H9 (cell line): ENCODE data around the gene LRP1B. TPM values are rescaled to one million over a fixed set of nuclear protein-coding genes. Genes with fewer than 3 reads are reported as not detected.

ENCODE experiments used
- DNase-seq: peaks from one replicate; pipeline ENCODE4 v3.0.0-alpha.2; 2017
- H2AFZ ChIP-seq: one replicate; pipeline ENCODE4 v1.6.1; 2013; ENCODE audit warnings: mild to moderate bottlenecking, low read length, control low read depth, moderate library complexity
- H2AK5ac ChIP-seq: 2 replicates; pipeline ENCODE4 v1.6.1; 2013; ENCODE audit warnings: low read length, control low read depth, mixed read lengths; ENCODE audit not compliant: insufficient read length
- H2BK120ac ChIP-seq: one replicate; pipeline ENCODE4 v1.6.1; 2013; ENCODE audit warnings: low read depth, mild to moderate bottlenecking, low read length, control low read depth, inconsistent platforms; ENCODE audit not compliant: poor library complexity, severe bottlenecking
- H2BK12ac ChIP-seq: 2 replicates; pipeline ENCODE4 v1.6.1; 2013; ENCODE audit warnings: low read length, control low read depth, mixed read lengths, low read depth; ENCODE audit not compliant: insufficient read length
- H2BK15ac ChIP-seq: 2 replicates; pipeline ENCODE4 v1.6.1; 2013; ENCODE audit warnings: low read depth, low read length, control low read depth
- H2BK20ac ChIP-seq: one replicate; pipeline ENCODE4 v1.6.1; 2013; ENCODE audit warnings: low read depth, mild to moderate bottlenecking, low read length, control low read depth, inconsistent platforms; ENCODE audit not compliant: poor library complexity, severe bottlenecking
- H2BK5ac ChIP-seq: 2 replicates; pipeline ENCODE4 v1.6.1; 2013; ENCODE audit warnings: low read length, control low read depth, mixed read lengths; ENCODE audit not compliant: insufficient read length
- H3K14ac ChIP-seq: 2 replicates; pipeline ENCODE4 v1.6.1; 2013; ENCODE audit warnings: low read length, control low read depth; ENCODE audit not compliant: insufficient read depth
- H3K18ac ChIP-seq: 2 replicates; pipeline ENCODE4 v1.6.1; 2013; ENCODE audit warnings: low read depth, mild to moderate bottlenecking, mixed read lengths, low read length, control low read depth; ENCODE audit not compliant: insufficient read length
- H3K23ac ChIP-seq: 2 replicates; pipeline ENCODE4 v1.6.1; 2013; ENCODE audit warnings: low read length, control low read depth, mixed read lengths, low read depth; ENCODE audit not compliant: insufficient read length
- H3K23me2 ChIP-seq: 2 replicates; pipeline ENCODE4 v1.6.1; 2013; ENCODE audit warnings: low read depth, mild to moderate bottlenecking, mixed read lengths, low read length, control low read depth; ENCODE audit not compliant: insufficient read length, poor library complexity, severe bottlenecking
- H3K27ac ChIP-seq: 2 replicates; pipeline ENCODE4 v1.5.1; 2013; ENCODE audit warnings: low read length, control low read depth, mixed read lengths, low read depth; ENCODE audit not compliant: insufficient read length
- H3K27me3 ChIP-seq: 2 replicates; pipeline ENCODE4 v1.6.1; 2013; ENCODE audit warnings: low read length, control low read depth, inconsistent platforms; ENCODE audit not compliant: insufficient read depth
- H3K4ac ChIP-seq: 2 replicates; pipeline ENCODE4 v1.6.1; 2013; ENCODE audit warnings: low read depth, mild to moderate bottlenecking, control low read depth, inconsistent platforms, low read length, moderate library complexity
- H3K4me1 ChIP-seq: 2 replicates; pipeline ENCODE4 v1.6.1; 2013; ENCODE audit warnings: low read length, control low read depth, inconsistent platforms; ENCODE audit not compliant: insufficient read depth
- H3K4me2 ChIP-seq: 2 replicates; pipeline ENCODE4 v1.6.1; 2013; ENCODE audit warnings: low read length, control low read depth, mixed read lengths; ENCODE audit not compliant: insufficient read length, insufficient read depth
- H3K56ac ChIP-seq: 2 replicates; pipeline ENCODE4 v1.6.1; 2013; ENCODE audit warnings: low read depth, mild to moderate bottlenecking, mixed read lengths, low read length, control low read depth; ENCODE audit not compliant: insufficient read length
- H3K79me1 ChIP-seq: 2 replicates; pipeline ENCODE4 v1.6.1; 2013; ENCODE audit warnings: low read depth, mild to moderate bottlenecking, moderate library complexity, low read length, control low read depth, inconsistent platforms; ENCODE audit not compliant: insufficient read depth, poor library complexity, severe bottlenecking
- H3K79me2 ChIP-seq: 2 replicates; pipeline ENCODE4 v1.6.1; 2013; ENCODE audit warnings: low read length, control low read depth, inconsistent platforms; ENCODE audit not compliant: insufficient read depth
- H3K9ac ChIP-seq: 2 replicates; pipeline ENCODE4 v1.6.1; 2013; ENCODE audit warnings: low read length, control low read depth, mixed read lengths; ENCODE audit not compliant: insufficient read length; ENCODE audit errors: extremely low read depth
- H3K9me3 ChIP-seq: one replicate; pipeline ENCODE4 v1.6.1; 2013; ENCODE audit warnings: low read depth, low read length, inconsistent platforms; ENCODE audit not compliant: control insufficient read depth
- H3T11ph ChIP-seq: one replicate; pipeline ENCODE4 v1.6.1; 2013; ENCODE audit warnings: mild to moderate bottlenecking, low read length, control low read depth, inconsistent platforms
- H4K20me1 ChIP-seq: one replicate; pipeline ENCODE4 v1.6.1; 2013; ENCODE audit not compliant: control insufficient read depth, insufficient read length, insufficient read depth
- H4K5ac ChIP-seq: 2 replicates; pipeline ENCODE4 v1.6.1; 2013; ENCODE audit warnings: low read depth, mild to moderate bottlenecking, mixed read lengths, low read length, control low read depth; ENCODE audit not compliant: insufficient read length
- H4K8ac ChIP-seq: replicated peaks from 2 replicates; pipeline ENCODE4 v1.6.1; 2013; ENCODE audit warnings: low read length, control low read depth, mixed read lengths, low read depth; ENCODE audit not compliant: insufficient read length
- H4K91ac ChIP-seq: 2 replicates; pipeline ENCODE4 v1.6.1; 2013; ENCODE audit warnings: low read depth, mild to moderate bottlenecking, moderate library complexity, mixed read lengths, low read length, control low read depth; ENCODE audit not compliant: insufficient read length
- H3K27ac Mint-ChIP-seq, 3 experiments: 2 replicates in 2 of 3; 3 replicates in 1 of 3; pipeline ENCODE4 v1.8.0; 2020 to 2021; ENCODE audit warnings: mixed read lengths in 3 of 3, mild to moderate bottlenecking in 1 of 3, moderate library complexity in 1 of 3
- H3K27me3 Mint-ChIP-seq: 2 replicates; pipeline ENCODE4 v1.8.0; 2021; ENCODE audit warnings: low read depth, mild to moderate bottlenecking, moderate library complexity, mixed read lengths
- H3K36me3 Mint-ChIP-seq, 3 experiments: 2 replicates in 2 of 3; 3 replicates in 1 of 3; pipeline ENCODE4 v1.8.0; 2020 to 2021; ENCODE audit warnings: low read depth in 3 of 3, mixed read lengths in 3 of 3; ENCODE audit not compliant: insufficient read depth in 1 of 3
- H3K4me1 Mint-ChIP-seq, 2 experiments: 2 replicates each; pipeline ENCODE4 v1.8.0; 2020; ENCODE audit warnings: mixed read lengths in 2 of 2
- H3K4me3 Mint-ChIP-seq, 2 experiments: 2 replicates in 1 of 2; 3 replicates in 1 of 2; pipeline ENCODE4 v1.8.0; 2020 to 2021; ENCODE audit warnings: mild to moderate bottlenecking in 2 of 2, mixed read lengths in 2 of 2, moderate library complexity in 1 of 2
- H3K9me3 Mint-ChIP-seq, 2 experiments: 2 replicates in 1 of 2; 3 replicates in 1 of 2; pipeline ENCODE4 v1.8.0; 2020; ENCODE audit warnings: mild to moderate bottlenecking in 2 of 2, mixed read lengths in 2 of 2, moderate library complexity in 1 of 2
- WGBS: extraction: QIAGEN DNeasy Blood & Tissue Kit; methylation state at CpG from one replicate; pipeline ENCODE4 v1.1.7; 2013; ENCODE audit warnings: missing lambda C conversion rate, low lambda C conversion rate, mixed read lengths; ENCODE audit not compliant: insufficient read length; ENCODE audit errors: extremely low coverage; 5-methylcytosine and 5-hydroxymethylcytosine counted together
- total RNA-seq: library from RNA; stranded (reverse); gene quantifications from 2 replicates; pipeline ENCODE4 v1.2.1, GENCODE V29; 2021
- TF ChIP-seq, protein P1 (sequence below): fragments of 200-600 bp; sonication (generic); conservative IDR thresholded peaks from 3 replicates; pipeline ENCODE4 v1.8.0; 2021; ENCODE audit warnings: antibody characterized with exemption, mild to moderate bottlenecking

LRP1B gene
- total RNA-seq, 1 experiment from 2014 or later = not detected

DNA sequence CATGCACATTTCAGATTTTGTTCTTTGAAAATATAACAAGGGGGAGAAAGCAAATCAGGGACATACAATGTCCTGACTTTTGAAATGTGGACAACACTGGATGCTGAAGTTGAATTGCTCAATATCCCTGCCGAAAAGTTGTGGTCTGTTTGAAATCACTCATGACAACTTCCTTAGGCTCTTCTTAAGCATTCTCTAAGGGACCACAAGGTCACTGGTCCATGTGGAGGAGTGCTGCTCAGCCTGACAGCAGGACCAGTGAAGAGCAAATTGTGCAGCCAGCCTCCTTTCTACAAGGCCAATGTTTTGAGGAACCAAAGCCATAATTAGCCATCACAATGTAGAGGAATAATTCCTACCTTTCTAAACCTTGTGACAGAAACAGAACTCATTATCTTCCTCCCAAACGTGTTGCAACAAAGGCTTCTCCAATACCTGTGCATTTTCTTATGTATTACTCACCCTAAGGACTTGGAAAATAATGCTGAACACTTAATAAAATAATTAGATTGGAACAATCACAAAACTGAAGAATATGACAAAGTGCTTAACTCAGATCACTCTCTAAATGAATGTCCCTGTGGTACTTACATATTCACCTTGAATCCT lies 1873.0 kb downstream of the LRP1B start:
- no peak for DNase-seq
- Histone ChIP-seq H3K4me1 (no peaks in the 10 kb centered on the region), H3K27me3 (no peaks in the 10 kb centered on the region), H2BK15ac (no peak overlapping the region), H3K18ac (no peak overlapping the region), H3K4me2 (no peak overlapping the region), H3T11ph (no peak overlapping the region), H4K8ac (no peak overlapping the region), H4K91ac (no peak overlapping the region), H2BK12ac (no peak overlapping the region), H3K56ac (no peak overlapping the region), H4K5ac (no peak overlapping the region), H2AFZ (no peak overlapping the region), H4K20me1 (no peaks in the 10 kb centered on the region), H3K79me1 (no peaks in the 10 kb centered on the region), H3K9ac (no peak overlapping the region), H3K9me3 (no peaks in the 10 kb centered on the region), H3K4ac (no peak overlapping the region), H3K23ac (no peak overlapping the region), H2BK120ac (no peak overlapping the region), H2BK20ac (no peak overlapping the region), H3K79me2 (no peaks in the 10 kb centered on the region), H3K14ac (no peak overlapping the region), H3K27ac (no peak overlapping the region), H3K23me2 (no peaks in the 10 kb centered on the region), H2AK5ac (no peak overlapping the region), H2BK5ac (no peak overlapping the region)
- no CpG with 5 or more reads among the region's 2 CpGs for WGBS
- no peaks in the 10 kb centered on the region for H3K9me3 Mint-ChIP-seq
- H3K4me3 Mint-ChIP-seq = no peak overlapping the region
- no peak overlapping the region for H3K27ac Mint-ChIP-seq
- no peaks in the 10 kb centered on the region for H3K4me1 Mint-ChIP-seq
- TF ChIP-seq, protein P1, sequence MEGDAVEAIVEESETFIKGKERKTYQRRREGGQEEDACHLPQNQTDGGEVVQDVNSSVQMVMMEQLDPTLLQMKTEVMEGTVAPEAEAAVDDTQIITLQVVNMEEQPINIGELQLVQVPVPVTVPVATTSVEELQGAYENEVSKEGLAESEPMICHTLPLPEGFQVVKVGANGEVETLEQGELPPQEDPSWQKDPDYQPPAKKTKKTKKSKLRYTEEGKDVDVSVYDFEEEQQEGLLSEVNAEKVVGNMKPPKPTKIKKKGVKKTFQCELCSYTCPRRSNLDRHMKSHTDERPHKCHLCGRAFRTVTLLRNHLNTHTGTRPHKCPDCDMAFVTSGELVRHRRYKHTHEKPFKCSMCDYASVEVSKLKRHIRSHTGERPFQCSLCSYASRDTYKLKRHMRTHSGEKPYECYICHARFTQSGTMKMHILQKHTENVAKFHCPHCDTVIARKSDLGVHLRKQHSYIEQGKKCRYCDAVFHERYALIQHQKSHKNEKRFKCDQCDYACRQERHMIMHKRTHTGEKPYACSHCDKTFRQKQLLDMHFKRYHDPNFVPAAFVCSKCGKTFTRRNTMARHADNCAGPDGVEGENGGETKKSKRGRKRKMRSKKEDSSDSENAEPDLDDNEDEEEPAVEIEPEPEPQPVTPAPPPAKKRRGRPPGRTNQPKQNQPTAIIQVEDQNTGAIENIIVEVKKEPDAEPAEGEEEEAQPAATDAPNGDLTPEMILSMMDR = no peak
- no peaks in the 10 kb centered on the region for H3K27me3 Mint-ChIP-seq
- H3K36me3 Mint-ChIP-seq = no peaks in the 10 kb centered on the region
